Psoas muscle (tissue), 8 donors: ENCODE results near the gene PAGE5. TPM values are rescaled to one million over a fixed set of nuclear protein-coding genes. Genes with fewer than 3 reads are reported as not detected.

Experiments
- ATAC-seq, 4 donors: fragments of 200-7000 bp; cut with Tn5 transposase; one replicate each; pipeline ENCODE4 v1.9.1; 2020; ENCODE audit warnings: moderate library complexity in 3 of 4, mild to moderate bottlenecking in 2 of 4
- DNase-seq, 2 donors: peaks; one replicate each; pipeline ENCODE4 v3.0.0-alpha.2; 2020
- H3K27ac ChIP-seq: fragments of 200-600 bp; one replicate; pipeline ENCODE4 v1.8.0; 2022
- H3K27me3 ChIP-seq, 3 donors: fragments of 200-600 bp in 1 of 3; one replicate each; pipeline versions ENCODE4 v1.6.1 to v1.8.0; 2013 to 2022; ENCODE audit warnings: low read length in 2 of 3, mild to moderate bottlenecking in 2 of 3, moderate library complexity in 1 of 3; ENCODE audit not compliant: insufficient read depth in 3 of 3
- H3K36me3 ChIP-seq, 2 donors: fragments of 200-600 bp in 1 of 2; one replicate each; pipeline versions ENCODE4 v1.6.1 to v1.8.0; 2013 to 2022; ENCODE audit warnings: low read depth in 1 of 2, mild to moderate bottlenecking in 1 of 2, moderate library complexity in 1 of 2; ENCODE audit not compliant: insufficient read depth in 1 of 2
- H3K4me1 ChIP-seq: fragments of 200-600 bp; one replicate; pipeline ENCODE4 v1.8.0; 2022
- H3K4me3 ChIP-seq: fragments of 200-600 bp; one replicate; pipeline ENCODE4 v1.8.0; 2022; ENCODE audit warnings: mild to moderate bottlenecking
- H3K9me3 ChIP-seq: fragments of 200-600 bp; one replicate; pipeline ENCODE4 v1.8.0; 2022
- WGBS, 3 donors: extraction: QIAGEN DNeasy Blood & Tissue Kit; methylation state at CpG; one replicate each; pipeline versions ENCODE4 v1.1.6 to v1.1.7; 2013; 5-methylcytosine and 5-hydroxymethylcytosine counted together
- intact Hi-C, 2 donors: fragments of 100-400 bp; cut with DNase I; formaldehyde crosslinking; loops; one replicate each; pipeline versions ENCODE4 v1.11.0 to v1.14.2; 2022
- long read RNA-seq, 2 donors: library from polyadenylated mRNA; unstranded; transcript quantifications; one replicate each; pipeline ENCODE4 v2.0.0, GENCODE V29; 2021
- polyA plus RNA-seq, 3 donors: library from polyadenylated mRNA; stranded (reverse); fragments of 200-250 nt; gene quantifications; one replicate each; pipeline ENCODE4 v1.2.3, GENCODE V29; 2013
- total RNA-seq, 4 donors: library from RNA; stranded (reverse); fragmentation: NEBNext Ultra II Directional in 2 of 4; extraction: Animal tissue kit (Norgen Biotek cat#: 25700) in 2 of 4; gene quantifications; one replicate each; pipeline versions ENCODE4 v1.2.1 to v1.2.4, GENCODE V29; 2021 to 2023
- TF ChIP-seq, protein P1 (sequence below): fragments of 200-600 bp; IDR thresholded peaks from one replicate; pipeline ENCODE4 v1.8.0; 2022; ENCODE audit warnings: antibody characterized with exemption
- donor health status: healthy with polysubstance abuse.
- donor health status: DM: no; HTN: no; CAD: no; lungs with moderate emphysema.
- donor health status: Bipolar disorder and iron deficiency.
- donor health status: healthy.
- donor health status: DM: yes; HTN: yes; CAD: no.
- donor health status: DM: no; HTN: no; CAD: no.
- donor health status: DM: no; HTN: no; CAD: no.
- donor health status: DM: yes; HTN: yes; CAD: no.

PAGE5 gene, protein sequence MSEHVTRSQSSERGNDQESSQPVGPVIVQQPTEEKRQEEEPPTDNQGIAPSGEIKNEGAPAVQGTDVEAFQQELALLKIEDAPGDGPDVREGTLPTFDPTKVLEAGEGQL
- total RNA-seq (not detected), polyA plus RNA-seq (not detected)
- long read RNA-seq, donor 1: 0 reads
- long read RNA-seq, donor 2: 0 reads

DNA sequence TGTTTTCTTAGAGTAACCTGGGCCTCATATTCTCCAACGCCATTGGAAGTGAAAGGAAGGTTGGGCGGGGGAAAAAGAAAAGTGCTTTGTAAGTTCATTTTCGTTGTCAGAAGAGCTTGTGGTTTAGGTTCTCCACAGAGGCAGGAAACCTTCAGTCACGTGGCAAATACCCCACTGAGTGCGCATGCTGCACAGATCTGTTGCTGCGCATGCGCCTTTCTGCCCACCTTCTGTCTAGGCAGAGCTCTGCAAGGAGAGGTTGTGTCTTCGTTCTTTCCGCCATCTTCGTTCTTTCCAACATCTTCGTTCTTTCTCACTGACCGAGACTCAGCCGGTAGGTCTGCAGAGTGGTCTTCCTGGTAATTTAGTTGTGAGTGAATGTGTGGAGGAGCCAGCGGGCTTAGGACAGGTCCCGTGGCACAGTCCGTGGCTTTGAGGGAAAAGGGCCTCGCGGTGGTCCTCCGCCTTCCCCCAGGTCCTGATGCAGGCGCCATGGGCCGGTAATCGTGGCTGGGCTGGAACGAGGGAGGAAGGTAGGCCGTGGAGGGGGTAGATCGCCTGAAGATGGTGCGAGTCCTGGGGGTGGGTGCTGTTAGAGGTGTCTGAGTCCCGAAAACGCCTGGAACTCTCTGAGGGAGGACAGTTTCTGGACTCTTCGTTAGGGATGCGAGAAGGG, at the start of gene PAGE5:
PAGE5 (plus strand) TSS at position 228 of the 676 bp plus-strand sequence. CDS start 1,037 bp downstream, outside the sequence.
- TF ChIP-seq, protein P1, sequence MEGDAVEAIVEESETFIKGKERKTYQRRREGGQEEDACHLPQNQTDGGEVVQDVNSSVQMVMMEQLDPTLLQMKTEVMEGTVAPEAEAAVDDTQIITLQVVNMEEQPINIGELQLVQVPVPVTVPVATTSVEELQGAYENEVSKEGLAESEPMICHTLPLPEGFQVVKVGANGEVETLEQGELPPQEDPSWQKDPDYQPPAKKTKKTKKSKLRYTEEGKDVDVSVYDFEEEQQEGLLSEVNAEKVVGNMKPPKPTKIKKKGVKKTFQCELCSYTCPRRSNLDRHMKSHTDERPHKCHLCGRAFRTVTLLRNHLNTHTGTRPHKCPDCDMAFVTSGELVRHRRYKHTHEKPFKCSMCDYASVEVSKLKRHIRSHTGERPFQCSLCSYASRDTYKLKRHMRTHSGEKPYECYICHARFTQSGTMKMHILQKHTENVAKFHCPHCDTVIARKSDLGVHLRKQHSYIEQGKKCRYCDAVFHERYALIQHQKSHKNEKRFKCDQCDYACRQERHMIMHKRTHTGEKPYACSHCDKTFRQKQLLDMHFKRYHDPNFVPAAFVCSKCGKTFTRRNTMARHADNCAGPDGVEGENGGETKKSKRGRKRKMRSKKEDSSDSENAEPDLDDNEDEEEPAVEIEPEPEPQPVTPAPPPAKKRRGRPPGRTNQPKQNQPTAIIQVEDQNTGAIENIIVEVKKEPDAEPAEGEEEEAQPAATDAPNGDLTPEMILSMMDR: no peak
- intact Hi-C loops: no loop called here

DNA sequence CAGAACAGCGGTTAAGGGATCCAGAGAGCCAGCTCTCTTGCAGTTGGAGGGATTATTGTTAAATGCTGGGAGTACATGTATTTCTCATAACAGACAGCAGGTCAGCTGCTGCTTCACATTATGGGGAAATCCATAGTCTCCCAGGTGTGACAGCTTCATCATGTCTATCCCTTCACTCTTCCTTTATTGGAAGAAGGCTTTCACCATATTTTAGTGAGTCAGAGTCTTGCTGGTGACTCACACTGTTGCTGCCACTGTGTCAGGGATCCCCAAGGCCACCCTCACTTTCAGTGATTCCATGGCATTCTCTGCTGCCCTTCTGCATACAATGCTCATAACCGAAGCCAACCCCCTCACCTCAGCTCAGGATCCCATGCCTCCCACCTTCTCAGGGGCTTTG, 32.9 kb upstream of the PAGE5 start:
- H3K27me3 ChIP-seq: peaks cover 0 to 8% (median 0%) of the 10 kb centered on the region in 3 donors
- H3K27ac ChIP-seq: no peak overlapping the region
- intact Hi-C loops: no loop called here
- H3K36me3 ChIP-seq: no peaks in the 10 kb centered on the region
- DNase-seq (no peak), ATAC-seq (no peak)
- no peaks in the 10 kb centered on the region for H3K4me1 ChIP-seq
- no peaks in the 10 kb centered on the region for H3K9me3 ChIP-seq
- WGBS, 3 donors: 79 to 86% (median 83%) methylated on average over 2 of the region's 2 CpGs
- TF ChIP-seq, protein P1: no peak
- H3K4me3 ChIP-seq: no peak overlapping the region

More for the DNA sequence above, at the start of gene PAGE5:
- H3K27ac ChIP-seq: no peak within 1 kb of the TSS
- no peaks in the 10 kb centered on the region for H3K36me3 ChIP-seq
- H3K4me3 ChIP-seq: no peak within 1 kb of the TSS
- H3K9me3 ChIP-seq: no peaks in the 10 kb centered on the region
- H3K27me3 ChIP-seq: peaks cover 0 to 8% (median 0%) of the 10 kb centered on the region in 3 donors
- ATAC-seq (no peak), DNase-seq (no peak)
- no peaks in the 10 kb centered on the region for H3K4me1 ChIP-seq
- WGBS, 3 donors: 82 to 93% (median 88%) methylated on average over 30 of the region's 30 CpGs

DNA sequence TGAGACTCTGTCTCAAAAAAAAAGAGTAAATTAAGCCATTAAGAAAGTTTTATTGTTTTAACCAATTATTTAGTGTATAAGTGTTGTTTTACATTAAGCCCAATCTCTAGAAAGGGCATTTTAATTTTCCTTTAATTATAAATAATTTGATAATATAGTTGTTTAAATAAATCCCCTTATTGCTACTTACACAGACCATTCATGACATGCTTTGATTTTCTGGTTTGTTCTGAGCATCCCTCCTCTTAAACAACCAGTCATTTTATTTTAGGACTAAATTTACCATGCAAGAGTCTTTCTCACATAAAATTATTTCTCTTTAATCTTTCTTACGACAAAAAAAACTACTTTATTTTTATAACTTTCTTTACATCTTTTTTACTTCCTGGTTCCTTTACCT, 23.5 kb upstream of the PAGE5 start:
- TF ChIP-seq, protein P1: no peak
- ATAC-seq: no peak

DNA sequence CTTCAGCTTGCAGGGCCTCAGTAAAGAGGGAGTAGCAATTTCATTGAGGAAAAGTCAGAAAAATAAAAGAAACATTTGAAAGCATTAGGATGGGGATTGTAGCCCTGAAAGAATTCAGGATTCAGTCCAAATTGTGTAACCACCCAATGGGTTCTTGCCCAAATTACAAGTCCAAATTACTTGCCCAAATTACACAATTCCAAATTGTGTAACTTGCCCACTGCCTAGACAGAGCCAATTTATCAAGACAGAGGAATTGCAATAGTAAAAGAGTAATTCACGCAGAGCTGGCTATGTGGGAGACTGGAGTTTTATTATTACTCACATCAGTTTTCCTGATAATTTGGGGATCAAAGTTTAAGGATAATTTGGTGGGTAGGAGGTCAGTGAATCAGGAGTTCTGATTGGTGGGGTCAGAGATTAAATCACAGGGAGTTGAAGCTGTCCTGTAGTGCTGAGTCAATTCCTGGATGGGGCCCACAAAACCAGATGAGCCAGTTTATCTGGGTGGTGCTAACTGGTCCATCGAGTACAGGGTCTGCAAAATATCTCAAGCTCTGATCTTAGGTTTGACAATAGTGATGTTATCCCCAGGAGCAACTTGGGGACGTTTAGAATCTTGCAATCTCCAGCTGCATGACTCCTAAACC, 18.1 kb upstream of the PAGE5 start:
- DNase-seq (no peak), ATAC-seq (no peak)
- Histone ChIP-seq H3K36me3 (no peaks in the 10 kb centered on the region), H3K27ac (no peak overlapping the region), H3K4me3 (no peak overlapping the region), H3K4me1 (no peaks in the 10 kb centered on the region), H3K9me3 (no peaks in the 10 kb centered on the region), H3K27me3 (no peaks in the 10 kb centered on the region)
- WGBS, 3 donors: 28 to 39% (median 31%) methylated on average over 3 of the region's 3 CpGs
- TF ChIP-seq, protein P1: no peak
- intact Hi-C loops: no loop called here

More for the DNA sequence above, 23.5 kb upstream of the PAGE5 start:
- Histone ChIP-seq H3K4me1 (no peaks in the 10 kb centered on the region), H3K36me3 (no peaks in the 10 kb centered on the region), H3K4me3 (no peak overlapping the region), H3K27ac (no peak overlapping the region), H3K9me3 (no peaks in the 10 kb centered on the region), H3K27me3 (peaks cover 0 to 7% (median 0%) of the 10 kb centered on the region in 3 donors)
- intact Hi-C loops: no loop called here
- WGBS, 3 donors: 53 to 98% (median 91%) methylated on average over 1 of the region's 1 CpG
- DNase-seq: no peak
